ENCODE data around the gene MS4A10.

DNA sequence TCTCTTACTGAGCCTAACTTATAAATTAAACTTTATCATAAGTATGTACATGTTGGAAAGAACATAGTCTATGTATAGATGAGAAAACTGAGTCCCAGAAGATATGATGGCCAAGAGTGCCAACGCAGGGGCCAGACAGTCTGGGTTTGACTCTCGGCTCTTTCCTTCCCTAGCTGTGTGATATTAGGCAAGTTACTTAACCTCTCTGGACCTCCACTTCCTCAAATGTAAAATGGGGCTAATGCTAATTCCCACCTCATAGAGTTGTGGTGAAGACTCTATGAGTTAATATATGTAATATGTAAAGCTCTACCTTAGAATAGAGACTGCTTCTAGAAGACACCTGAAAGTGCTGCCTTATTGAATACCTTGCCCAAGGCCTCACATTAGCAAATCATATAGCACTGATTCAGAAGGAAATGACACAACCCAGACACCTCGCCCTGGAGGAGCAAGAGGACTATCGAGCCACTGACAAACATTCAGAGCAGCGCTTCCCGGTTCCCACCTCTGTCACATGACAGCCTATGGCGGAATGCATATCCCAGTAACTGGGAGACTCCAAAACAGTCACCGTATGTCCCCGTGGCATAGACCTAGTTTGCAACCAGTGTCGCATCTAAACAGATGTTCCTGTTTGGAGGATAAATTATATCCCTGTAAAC is 45.5 kb downstream of the MS4A10 start:
- no peak for TF ChIP-seq MXI1 (IDR thresholded peaks at IDR 0.05; ENCODE audit: low read depth, low read length)
- TF ChIP-seq SP1 (IDR thresholded peaks at IDR 0.05; ENCODE audit: low read depth, low read length), result no peak
